Ovary (tissue), 9 donors: Measurements from ENCODE around the gene GFY. TPM values are rescaled to one million over a fixed set of nuclear protein-coding genes. Genes with fewer than 3 reads are reported as not detected.

Experiments used
- DNase-seq, 5 donors: peaks; one replicate each; pipeline ENCODE4 v3.0.0-alpha.2; 2019 to 2020
- H3K27ac ChIP-seq, 2 donors: fragments of 200-600 bp; one replicate each; pipeline versions ENCODE4 v1.5.1 to v1.8.0; 2019 to 2022
- H3K27me3 ChIP-seq: fragments of 200-600 bp; one replicate; pipeline ENCODE4 v1.8.0; 2022
- H3K36me3 ChIP-seq: fragments of 200-600 bp; sonication (generic); one replicate; pipeline ENCODE4 v1.5.1; 2019
- H3K4me1 ChIP-seq: one replicate; pipeline ENCODE4 v1.8.1; 2013; ENCODE audit warnings: mild to moderate bottlenecking, moderate library complexity; ENCODE audit not compliant: insufficient read depth
- H3K4me3 ChIP-seq: fragments of 200-600 bp; sonication (generic); one replicate; pipeline ENCODE4 v1.5.1; 2017
- H3K9me3 ChIP-seq, 2 donors: fragments of 200-600 bp in 1 of 2; sonication (generic) in 1 of 2; one replicate each; pipeline versions ENCODE4 v1.5.1 to v1.8.1; 2013 to 2019; ENCODE audit warnings: mild to moderate bottlenecking in 1 of 2, moderate library complexity in 1 of 2
- EP300 ChIP-seq: sonication (generic); formaldehyde crosslinking; IDR thresholded peaks from one replicate; pipeline ENCODE4 v1.6.1; 2017; ENCODE audit warnings: antibody characterized with exemption
- POLR2A ChIP-seq: fragments of 450-650 bp; IDR thresholded peaks from one replicate; pipeline ENCODE4 v1.6.1; 2017; ENCODE audit warnings: antibody characterized with exemption, mild to moderate bottlenecking, moderate library complexity
- WGBS, 3 donors: extraction: QIAGEN DNeasy Blood & Tissue Kit in 1 of 3; methylation state at CpG; one replicate each; pipeline versions ENCODE4 v1.1.5 to v1.1.7; 2013 to 2017; 5-methylcytosine and 5-hydroxymethylcytosine counted together
- intact Hi-C, 4 donors: fragments of 100-400 bp; cut with DNase I; formaldehyde crosslinking; loops; one replicate each; pipeline versions ENCODE4 v1.11.0 to v1.15.1; 2022 to 2023
- polyA plus RNA-seq, 2 donors: library from polyadenylated mRNA; stranded (reverse); fragments of 200-250 nt in 1 of 2; fragments of 350-450 nt in 1 of 2; fragmentation: Illumina TruSeq in 1 of 2; extraction: RNeasy Lipid Tissue Mini Kit (QIAGEN cat#74804) in 1 of 2; gene quantifications; one replicate each; pipeline ENCODE4 v1.2.3, GENCODE V29; 2013 to 2014
- total RNA-seq, 7 donors: library from RNA; depleted of rRNA in 2 of 7; stranded (reverse); fragments of >200 nt in 2 of 7; fragmentation: NEBNext Ultra II Directional in 3 of 7; extraction: Animal tissue kit (Norgen Biotek cat#: 25700) in 3 of 7; gene quantifications; one replicate each; pipeline versions ENCODE4 v1.1.0 to v1.2.4, GENCODE V29; 2016 to 2023
- TF ChIP-seq, protein P1 (sequence below), 3 donors: fragments of 450-650 bp in 2 of 3; fragments of 200-600 bp in 1 of 3; IDR thresholded peaks; one replicate each; pipeline versions ENCODE4 v1.5.1 to v1.8.0; 2016 to 2022; ENCODE audit warnings: antibody characterized with exemption in 3 of 3, mild to moderate bottlenecking in 1 of 3
- donor health status: DM: no; HTN: no; CAD: no; lungs with moderate emphysema.
- donor health status: DM: no; HTN: no; CAD: no.
- donor health status: Bipolar disorder and iron deficiency.
- donor health status: DM: yes; HTN: yes; CAD: no.
- donor health status: DM: no; HTN: no; CAD: no.
- donor health status: DM: yes; HTN: yes; CAD: no.

Gene GFY
- total and polyA plus RNA-seq, 9 donors: not detected

DNA sequence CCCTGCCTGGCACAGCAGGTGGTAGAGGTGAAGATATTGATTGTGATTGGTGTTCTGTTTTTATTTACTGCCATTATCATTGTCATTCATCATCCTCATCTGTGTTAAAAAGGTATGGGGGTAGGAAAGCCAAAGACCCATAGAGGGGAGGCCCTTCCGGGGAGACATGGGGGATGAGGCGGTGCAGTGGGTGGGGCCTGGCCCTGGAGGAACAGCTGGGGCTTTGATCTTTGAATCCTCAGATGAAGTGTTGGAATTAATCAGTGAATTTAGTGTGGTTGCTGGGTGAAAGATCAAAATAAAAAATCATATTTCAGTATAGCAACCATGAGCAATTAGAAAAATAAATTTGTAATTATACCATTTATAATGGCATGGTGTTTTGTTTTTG is 9.4 kb upstream of the GFY start:
- Histone ChIP-seq H3K27me3 (no peaks in the 10 kb centered on the region), H3K9me3 (no peaks in the 10 kb centered on the region), H3K4me3 (no peak overlapping the region), H3K4me1 (no peaks in the 10 kb centered on the region), H3K36me3 (no peaks in the 10 kb centered on the region), H3K27ac (no peak overlapping the region)
- no peak for TF ChIP-seq POLR2A
- TF ChIP-seq, protein P1, sequence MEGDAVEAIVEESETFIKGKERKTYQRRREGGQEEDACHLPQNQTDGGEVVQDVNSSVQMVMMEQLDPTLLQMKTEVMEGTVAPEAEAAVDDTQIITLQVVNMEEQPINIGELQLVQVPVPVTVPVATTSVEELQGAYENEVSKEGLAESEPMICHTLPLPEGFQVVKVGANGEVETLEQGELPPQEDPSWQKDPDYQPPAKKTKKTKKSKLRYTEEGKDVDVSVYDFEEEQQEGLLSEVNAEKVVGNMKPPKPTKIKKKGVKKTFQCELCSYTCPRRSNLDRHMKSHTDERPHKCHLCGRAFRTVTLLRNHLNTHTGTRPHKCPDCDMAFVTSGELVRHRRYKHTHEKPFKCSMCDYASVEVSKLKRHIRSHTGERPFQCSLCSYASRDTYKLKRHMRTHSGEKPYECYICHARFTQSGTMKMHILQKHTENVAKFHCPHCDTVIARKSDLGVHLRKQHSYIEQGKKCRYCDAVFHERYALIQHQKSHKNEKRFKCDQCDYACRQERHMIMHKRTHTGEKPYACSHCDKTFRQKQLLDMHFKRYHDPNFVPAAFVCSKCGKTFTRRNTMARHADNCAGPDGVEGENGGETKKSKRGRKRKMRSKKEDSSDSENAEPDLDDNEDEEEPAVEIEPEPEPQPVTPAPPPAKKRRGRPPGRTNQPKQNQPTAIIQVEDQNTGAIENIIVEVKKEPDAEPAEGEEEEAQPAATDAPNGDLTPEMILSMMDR (IDR thresholded peaks at IDR 0.05): no peak
- TF ChIP-seq EP300: no peak
- no peak for DNase-seq
- WGBS, 3 donors: 67 to 70% (median 68%) methylated on average over 2 of the region's 2 CpGs
- intact Hi-C loops: no loop called here

- intact Hi-C loops: no loop called here
- Histone ChIP-seq H3K36me3 (no peaks in the 10 kb centered on the region), H3K9me3 (no peaks in the 10 kb centered on the region), H3K4me3 (no peak overlapping the region), H3K27me3 (peaks cover under 1% of the 10 kb centered on the region), H3K27ac (no peak overlapping the region), H3K4me1 (no peaks in the 10 kb centered on the region)
- no peak for DNase-seq
- 53 to 58% (median 53%) methylated on average over 7 of the region's 7 CpGs for WGBS, 3 donors
- TF ChIP-seq EP300 (no peak), POLR2A (no peak)
- TF ChIP-seq, protein P1 (IDR thresholded peaks at IDR 0.05): no peak
Measured at GRCh38 chr19:49417088-49417487, 8.1 kb upstream of the GFY start.

GRCh38 chr19:49418511-49418910 is 6.7 kb upstream of the GFY start:
- TF ChIP-seq, protein P1 (IDR thresholded peaks at IDR 0.05): no peak
- TF ChIP-seq POLR2A: no peak
- no peak for TF ChIP-seq EP300
- H3K36me3 ChIP-seq: no peaks in the 10 kb centered on the region
- no peak overlapping the region for H3K4me3 ChIP-seq
- H3K27me3 ChIP-seq: peaks cover 8% of the 10 kb centered on the region
- H3K4me1 ChIP-seq: no peaks in the 10 kb centered on the region
- no peak overlapping the region for H3K27ac ChIP-seq
- WGBS, 3 donors: 74 to 80% (median 74%) methylated on average over 5 of the region's 5 CpGs
- H3K9me3 ChIP-seq: no peaks in the 10 kb centered on the region
- DNase-seq: no peak
- intact Hi-C loops: no loop called here

GRCh38 chr19:49419173-49419572 is 6.0 kb upstream of the GFY start:
- TF ChIP-seq, protein P1 (IDR thresholded peaks at IDR 0.05): no peak
- TF ChIP-seq POLR2A: no peak
- no peak for TF ChIP-seq EP300
- no peak for DNase-seq
- Histone ChIP-seq H3K36me3 (no peaks in the 10 kb centered on the region), H3K27ac (no peak overlapping the region), H3K9me3 (no peaks in the 10 kb centered on the region), H3K4me3 (no peak overlapping the region), H3K4me1 (no peaks in the 10 kb centered on the region), H3K27me3 (peaks cover 9% of the 10 kb centered on the region)
- 75 to 84% (median 76%) methylated on average over 2 of the region's 2 CpGs for WGBS, 3 donors
- intact Hi-C loops: no loop called here

GRCh38 chr19:49420227-49420626 is 5.0 kb upstream of the GFY start:
- no peaks in the 10 kb centered on the region for H3K4me1 ChIP-seq
- WGBS, 3 donors: 44 to 58% (median 52%) methylated on average over 2 of the region's 2 CpGs
- H3K4me3 ChIP-seq: no peak overlapping the region
- DNase-seq: no peak
- H3K9me3 ChIP-seq: no peaks in the 10 kb centered on the region
- TF ChIP-seq EP300 (no peak), POLR2A (no peak)
- TF ChIP-seq, protein P1 (IDR thresholded peaks at IDR 0.05): no peak
- no peak overlapping the region for H3K27ac ChIP-seq
- H3K36me3 ChIP-seq: no peaks in the 10 kb centered on the region
- H3K27me3 ChIP-seq: peaks cover 9% of the 10 kb centered on the region
- intact Hi-C loops: no loop called here
